LNCaP clone FGC (cell line): ENCODE measurements around the gene ARHGAP15.

Experiments
- DNase-seq: peaks from one replicate; pipeline ENCODE4 v3.0.0-alpha.2; 2011; ENCODE audit warnings: low read depth
- H3K4me3 ChIP-seq: 2 replicates; pipeline ENCODE4 v1.5.1; 2011; ENCODE audit warnings: mild to moderate bottlenecking, low read depth, low read length, control low read depth
- CTCF ChIP-seq: IDR thresholded peaks from 2 replicates; pipeline ENCODE4 v1.5.1; 2012; ENCODE audit warnings: mild to moderate bottlenecking; ENCODE audit not compliant: control insufficient read depth, insufficient read depth; ENCODE audit errors: extremely low read depth

Gene ARHGAP15

GRCh38 chr2:143237146-143237777 is 108.0 kb downstream of the ARHGAP15 start:
- TF ChIP-seq CTCF = no peak
- no peak overlapping the region for H3K4me3 ChIP-seq
- DNase-seq = no peak

DNA sequence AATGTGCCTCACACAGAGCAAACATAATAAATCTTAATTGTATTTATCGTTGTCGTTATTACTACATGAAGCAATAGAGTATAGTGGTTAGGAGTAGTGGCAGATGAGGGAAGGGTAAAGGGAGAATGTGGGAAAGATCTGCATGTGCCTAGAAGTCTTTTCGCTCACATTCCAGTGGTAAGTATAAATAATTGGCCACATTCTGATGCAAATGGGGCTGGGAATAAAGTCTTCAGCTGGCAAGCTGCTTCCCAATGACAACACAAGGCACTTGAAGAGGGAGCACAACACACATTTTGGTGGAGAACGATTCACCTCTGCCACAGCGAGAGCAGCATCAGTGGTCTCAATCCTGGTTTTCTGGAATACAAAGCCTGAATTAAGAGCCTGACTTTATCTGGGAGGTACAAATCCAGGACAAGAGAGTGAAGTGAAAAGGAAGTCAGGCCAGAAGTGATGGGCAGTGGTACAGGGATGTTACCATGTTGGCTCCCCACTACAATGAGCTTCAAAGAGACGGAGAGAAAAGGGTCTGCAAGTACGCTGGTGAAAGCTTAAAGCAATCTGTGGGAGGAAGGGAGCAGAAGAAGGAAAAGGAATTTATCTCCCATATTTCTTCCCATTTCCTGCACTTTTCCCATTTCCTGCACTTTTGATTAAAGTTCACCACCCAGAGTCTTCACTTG is 112.3 kb downstream of the ARHGAP15 start:
- no peak for TF ChIP-seq CTCF
- no peak overlapping the region for H3K4me3 ChIP-seq

DNA sequence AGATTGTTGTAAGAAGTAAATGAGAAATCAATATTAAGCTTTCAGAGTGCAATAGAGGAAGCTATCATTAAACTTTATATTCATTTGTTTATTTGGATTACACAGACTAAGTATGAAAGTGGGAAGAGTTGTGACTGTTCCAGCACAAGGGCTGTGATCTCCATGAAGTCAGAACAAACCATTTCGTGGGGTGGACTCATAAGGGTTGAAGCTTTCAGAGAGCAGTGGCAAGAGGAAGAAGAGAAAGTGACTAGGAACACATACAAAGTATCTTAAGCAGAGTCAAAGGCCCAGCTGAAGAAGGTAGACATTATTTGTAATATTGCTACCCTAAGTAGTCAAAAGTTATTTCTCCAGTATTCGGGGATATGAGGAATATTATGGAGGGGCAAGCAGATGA is 117.0 kb downstream of the ARHGAP15 start:
- no peak overlapping the region for H3K4me3 ChIP-seq
- no peak for TF ChIP-seq CTCF
- no peak for DNase-seq

More for the DNA sequence above, 112.3 kb downstream of the ARHGAP15 start:
- no peak for DNase-seq

GRCh38 chr2:143246815-143247744 is 117.9 kb downstream of the ARHGAP15 start:
- no peak overlapping the region for H3K4me3 ChIP-seq
- no peak for DNase-seq
- no peak for TF ChIP-seq CTCF

GRCh38 chr2:143248631-143249030 is 119.4 kb downstream of the ARHGAP15 start:
- no peak for DNase-seq
- TF ChIP-seq CTCF = no peak

GRCh38 chr2:143251681-143252080 is 122.5 kb downstream of the ARHGAP15 start:
- TF ChIP-seq CTCF = no peak
- no peak for DNase-seq
- no peak overlapping the region for H3K4me3 ChIP-seq

More at GRCh38 chr2:143248631-143249030, 119.4 kb downstream of the ARHGAP15 start:
- H3K4me3 ChIP-seq = no peak overlapping the region
